H9 (cell line): Measurements from ENCODE around the gene GTF3C6. TPM values are rescaled to one million over a fixed set of nuclear protein-coding genes. Genes with fewer than 3 reads are reported as not detected.

ENCODE experiments used
- DNase-seq: peaks from one replicate; pipeline ENCODE4 v3.0.0-alpha.2; 2017
- H2AFZ ChIP-seq: one replicate; pipeline ENCODE4 v1.6.1; 2013; ENCODE audit warnings: mild to moderate bottlenecking, low read length, control low read depth, moderate library complexity
- H2AK5ac ChIP-seq: 2 replicates; pipeline ENCODE4 v1.6.1; 2013; ENCODE audit warnings: low read length, control low read depth, mixed read lengths; ENCODE audit not compliant: insufficient read length
- H2BK120ac ChIP-seq: one replicate; pipeline ENCODE4 v1.6.1; 2013; ENCODE audit warnings: low read depth, mild to moderate bottlenecking, low read length, control low read depth, inconsistent platforms; ENCODE audit not compliant: poor library complexity, severe bottlenecking
- H2BK12ac ChIP-seq: 2 replicates; pipeline ENCODE4 v1.6.1; 2013; ENCODE audit warnings: low read length, control low read depth, mixed read lengths, low read depth; ENCODE audit not compliant: insufficient read length
- H2BK15ac ChIP-seq: 2 replicates; pipeline ENCODE4 v1.6.1; 2013; ENCODE audit warnings: low read depth, low read length, control low read depth
- H2BK20ac ChIP-seq: one replicate; pipeline ENCODE4 v1.6.1; 2013; ENCODE audit warnings: low read depth, mild to moderate bottlenecking, low read length, control low read depth, inconsistent platforms; ENCODE audit not compliant: poor library complexity, severe bottlenecking
- H2BK5ac ChIP-seq: 2 replicates; pipeline ENCODE4 v1.6.1; 2013; ENCODE audit warnings: low read length, control low read depth, mixed read lengths; ENCODE audit not compliant: insufficient read length
- H3K14ac ChIP-seq: 2 replicates; pipeline ENCODE4 v1.6.1; 2013; ENCODE audit warnings: low read length, control low read depth; ENCODE audit not compliant: insufficient read depth
- H3K18ac ChIP-seq: 2 replicates; pipeline ENCODE4 v1.6.1; 2013; ENCODE audit warnings: low read depth, mild to moderate bottlenecking, mixed read lengths, low read length, control low read depth; ENCODE audit not compliant: insufficient read length
- H3K23ac ChIP-seq: 2 replicates; pipeline ENCODE4 v1.6.1; 2013; ENCODE audit warnings: low read length, control low read depth, mixed read lengths, low read depth; ENCODE audit not compliant: insufficient read length
- H3K23me2 ChIP-seq: 2 replicates; pipeline ENCODE4 v1.6.1; 2013; ENCODE audit warnings: low read depth, mild to moderate bottlenecking, mixed read lengths, low read length, control low read depth; ENCODE audit not compliant: insufficient read length, poor library complexity, severe bottlenecking
- H3K27ac ChIP-seq: 2 replicates; pipeline ENCODE4 v1.5.1; 2013; ENCODE audit warnings: low read length, control low read depth, mixed read lengths, low read depth; ENCODE audit not compliant: insufficient read length
- H3K27me3 ChIP-seq: 2 replicates; pipeline ENCODE4 v1.6.1; 2013; ENCODE audit warnings: low read length, control low read depth, inconsistent platforms; ENCODE audit not compliant: insufficient read depth
- H3K4ac ChIP-seq: 2 replicates; pipeline ENCODE4 v1.6.1; 2013; ENCODE audit warnings: low read depth, mild to moderate bottlenecking, control low read depth, inconsistent platforms, low read length, moderate library complexity
- H3K4me1 ChIP-seq: 2 replicates; pipeline ENCODE4 v1.6.1; 2013; ENCODE audit warnings: low read length, control low read depth, inconsistent platforms; ENCODE audit not compliant: insufficient read depth
- H3K4me2 ChIP-seq: 2 replicates; pipeline ENCODE4 v1.6.1; 2013; ENCODE audit warnings: low read length, control low read depth, mixed read lengths; ENCODE audit not compliant: insufficient read length, insufficient read depth
- H3K56ac ChIP-seq: 2 replicates; pipeline ENCODE4 v1.6.1; 2013; ENCODE audit warnings: low read depth, mild to moderate bottlenecking, mixed read lengths, low read length, control low read depth; ENCODE audit not compliant: insufficient read length
- H3K79me1 ChIP-seq: 2 replicates; pipeline ENCODE4 v1.6.1; 2013; ENCODE audit warnings: low read depth, mild to moderate bottlenecking, moderate library complexity, low read length, control low read depth, inconsistent platforms; ENCODE audit not compliant: insufficient read depth, poor library complexity, severe bottlenecking
- H3K79me2 ChIP-seq: 2 replicates; pipeline ENCODE4 v1.6.1; 2013; ENCODE audit warnings: low read length, control low read depth, inconsistent platforms; ENCODE audit not compliant: insufficient read depth
- H3K9ac ChIP-seq: 2 replicates; pipeline ENCODE4 v1.6.1; 2013; ENCODE audit warnings: low read length, control low read depth, mixed read lengths; ENCODE audit not compliant: insufficient read length; ENCODE audit errors: extremely low read depth
- H3K9me3 ChIP-seq: one replicate; pipeline ENCODE4 v1.6.1; 2013; ENCODE audit warnings: low read depth, low read length, inconsistent platforms; ENCODE audit not compliant: control insufficient read depth
- H3T11ph ChIP-seq: one replicate; pipeline ENCODE4 v1.6.1; 2013; ENCODE audit warnings: mild to moderate bottlenecking, low read length, control low read depth, inconsistent platforms
- H4K20me1 ChIP-seq: one replicate; pipeline ENCODE4 v1.6.1; 2013; ENCODE audit not compliant: control insufficient read depth, insufficient read length, insufficient read depth
- H4K5ac ChIP-seq: 2 replicates; pipeline ENCODE4 v1.6.1; 2013; ENCODE audit warnings: low read depth, mild to moderate bottlenecking, mixed read lengths, low read length, control low read depth; ENCODE audit not compliant: insufficient read length
- H4K8ac ChIP-seq: replicated peaks from 2 replicates; pipeline ENCODE4 v1.6.1; 2013; ENCODE audit warnings: low read length, control low read depth, mixed read lengths, low read depth; ENCODE audit not compliant: insufficient read length
- H4K91ac ChIP-seq: 2 replicates; pipeline ENCODE4 v1.6.1; 2013; ENCODE audit warnings: low read depth, mild to moderate bottlenecking, moderate library complexity, mixed read lengths, low read length, control low read depth; ENCODE audit not compliant: insufficient read length
- H3K27ac Mint-ChIP-seq, 3 experiments: 2 replicates in 2 of 3; 3 replicates in 1 of 3; pipeline ENCODE4 v1.8.0; 2020 to 2021; ENCODE audit warnings: mixed read lengths in 3 of 3, mild to moderate bottlenecking in 1 of 3, moderate library complexity in 1 of 3
- H3K27me3 Mint-ChIP-seq: 2 replicates; pipeline ENCODE4 v1.8.0; 2021; ENCODE audit warnings: low read depth, mild to moderate bottlenecking, moderate library complexity, mixed read lengths
- H3K36me3 Mint-ChIP-seq, 3 experiments: 2 replicates in 2 of 3; 3 replicates in 1 of 3; pipeline ENCODE4 v1.8.0; 2020 to 2021; ENCODE audit warnings: low read depth in 3 of 3, mixed read lengths in 3 of 3; ENCODE audit not compliant: insufficient read depth in 1 of 3
- H3K4me1 Mint-ChIP-seq, 2 experiments: 2 replicates each; pipeline ENCODE4 v1.8.0; 2020; ENCODE audit warnings: mixed read lengths in 2 of 2
- H3K4me3 Mint-ChIP-seq, 2 experiments: 2 replicates in 1 of 2; 3 replicates in 1 of 2; pipeline ENCODE4 v1.8.0; 2020 to 2021; ENCODE audit warnings: mild to moderate bottlenecking in 2 of 2, mixed read lengths in 2 of 2, moderate library complexity in 1 of 2
- H3K9me3 Mint-ChIP-seq, 2 experiments: 2 replicates in 1 of 2; 3 replicates in 1 of 2; pipeline ENCODE4 v1.8.0; 2020; ENCODE audit warnings: mild to moderate bottlenecking in 2 of 2, mixed read lengths in 2 of 2, moderate library complexity in 1 of 2
- CTCF ChIP-seq: fragments of 200-600 bp; sonication (generic); conservative IDR thresholded peaks from 3 replicates; pipeline ENCODE4 v1.8.0; 2021; ENCODE audit warnings: antibody characterized with exemption, mild to moderate bottlenecking
- WGBS: extraction: QIAGEN DNeasy Blood & Tissue Kit; methylation state at CpG from one replicate; pipeline ENCODE4 v1.1.7; 2013; ENCODE audit warnings: missing lambda C conversion rate, low lambda C conversion rate, mixed read lengths; ENCODE audit not compliant: insufficient read length; ENCODE audit errors: extremely low coverage; 5-methylcytosine and 5-hydroxymethylcytosine counted together
- total RNA-seq: library from RNA; stranded (reverse); gene quantifications from 2 replicates; pipeline ENCODE4 v1.2.1, GENCODE V29; 2021

Gene GTF3C6
- total RNA-seq, 1 experiment from 2014 or later = 106 TPM

- H3K9me3 Mint-ChIP-seq = no peaks in the 10 kb centered on the region
- H2BK15ac ChIP-seq = no peak overlapping the region
- H3K4me1 Mint-ChIP-seq = no peaks in the 10 kb centered on the region
- H2BK120ac ChIP-seq = no peak overlapping the region
- no peak overlapping the region for H2AFZ ChIP-seq
- peaks cover 48 to 79% (median 72%) of the 10 kb centered on the region in 3 experiments; a peak in 6 of 7 replicates for H3K36me3 Mint-ChIP-seq
- no peak overlapping the region for H3K18ac ChIP-seq
- H3K4ac ChIP-seq = no peak overlapping the region
- no peaks in the 10 kb centered on the region for H4K20me1 ChIP-seq
- WGBS = no CpG with 5 or more reads among the region's 3 CpGs
- no peak overlapping the region for H2AK5ac ChIP-seq
- no peaks in the 10 kb centered on the region for H3K23me2 ChIP-seq
- H4K5ac ChIP-seq = no peak overlapping the region
- no peak overlapping the region for H2BK5ac ChIP-seq
- H3K79me2 ChIP-seq = no peaks in the 10 kb centered on the region
- H3K79me1 ChIP-seq = no peaks in the 10 kb centered on the region
- H3K23ac ChIP-seq = no peak overlapping the region
- no peak overlapping the region for H3T11ph ChIP-seq
- no peaks in the 10 kb centered on the region for H3K4me1 ChIP-seq
- no peak for TF ChIP-seq CTCF
- no peak overlapping the region for H3K14ac ChIP-seq
- H3K9ac ChIP-seq = no peak overlapping the region
- no peak overlapping the region for H4K8ac ChIP-seq
- no peak for DNase-seq
- H3K4me3 Mint-ChIP-seq = no peak overlapping the region
- H3K56ac ChIP-seq = no peak overlapping the region
- H2BK20ac ChIP-seq = no peak overlapping the region
- no peak overlapping the region for H3K27ac Mint-ChIP-seq
- no peaks in the 10 kb centered on the region for H3K27me3 Mint-ChIP-seq
- H3K4me2 ChIP-seq = no peak overlapping the region
- H3K27ac ChIP-seq = no peak overlapping the region
- no peaks in the 10 kb centered on the region for H3K9me3 ChIP-seq
- H2BK12ac ChIP-seq = no peak overlapping the region
- no peak overlapping the region for H4K91ac ChIP-seq
- no peaks in the 10 kb centered on the region for H3K27me3 ChIP-seq
These were observed 43.8 kb downstream of the GTF3C6 start for GRCh38 chr6:111002350-111002749.
